ENCODE measurements around the gene MDFI. TPM values are rescaled to one million over a fixed set of nuclear protein-coding genes. Genes with fewer than 3 reads are reported as not detected.

MDFI gene
- total and polyA plus RNA-seq, 9 of the 15 experiments (the other 6 are each of a cell fraction or from before 2014, with no cell fraction given) = not detected

GRCh38 chr6:41641352-41641925, 3.2 kb downstream of the MDFI start:
- peaks cover 0 to 21% of the 10 kb centered on the region in 2 experiments; a peak in 1 of 5 replicates for H3K4me1 ChIP-seq (replicated peaks in 1 of 2; ENCODE audit: control insufficient read depth in 2 of 2, insufficient read depth in 2 of 2, low read length in 2 of 2)
- FAIRE-seq = no peak
- TF ChIP-seq NFIC (IDR thresholded peaks at IDR 0.05) (no peak), ATF2 (CRISPR knock-in tag; IDR thresholded peaks at IDR 0.05) (no peak), ZNF395 (CRISPR knock-in tag; IDR thresholded peaks at IDR 0.05) (no peak), PBX2 (CRISPR knock-in tag; IDR thresholded peaks at IDR 0.05; ENCODE audit: low read depth) (no peak), PBX2 (tag; conservative IDR thresholded peaks at IDR 0.05; ENCODE audit: low read depth) (no peak), ZNF507 (tag; conservative IDR thresholded peaks at IDR 0.05) (no peak), RCOR1 (IDR thresholded peaks at IDR 0.05; ENCODE audit: borderline replicate concordance in 1 of 2, low read depth in 2 of 2, low read length in 2 of 2) (no peak), ARID4B (CRISPR knock-in tag; IDR thresholded peaks at IDR 0.05) (no peak), TEAD2 (tag; IDR thresholded peaks at IDR 0.05) (no peak), CREB5 (CRISPR knock-in tag; IDR thresholded peaks at IDR 0.05) (no peak)

More at GRCh38 chr6:41641352-41641925, 3.2 kb downstream of the MDFI start:
- no peak overlapping the region for H3K27ac ChIP-seq (ENCODE audit: extremely low read depth, low read depth, low read length)
- H3K9me3 ChIP-seq (replicated peaks; ENCODE audit: control insufficient read depth, insufficient read depth, low read depth, low read length) = no peaks in the 10 kb centered on the region
- H3K36me3 ChIP-seq (ENCODE audit: control insufficient read depth, insufficient read depth, low read length) = no peaks in the 10 kb centered on the region
- DNase-seq (ENCODE audit: extremely low read depth in 1 of 4, low spot score in 3 of 4) = no peak
- intact Hi-C loops (cut with micrococcal nuclease) = no loop called here
- no peak overlapping the region for H3K4me2 ChIP-seq (ENCODE audit: insufficient read depth, low read length)
- no peak overlapping the region for H3K4me3 ChIP-seq
- H4K20me1 ChIP-seq (replicated peaks; ENCODE audit: control insufficient read depth, insufficient read depth, low read length) = peaks cover 15% of the 10 kb centered on the region; the same call in 1 of the 2 replicates
- H3K27me3 ChIP-seq (ENCODE audit: control insufficient read depth in 2 of 2, insufficient read depth in 2 of 2, low read length in 2 of 2) = peaks cover 66 to 97% of the 10 kb centered on the region in 2 experiments
- no peaks in the 10 kb centered on the region for H3K79me2 ChIP-seq (ENCODE audit: control insufficient read depth, insufficient read depth, low read length)
- no peaks in the 10 kb centered on the region for H3K9me1 ChIP-seq (ENCODE audit: control insufficient read depth, insufficient read depth, low read length)
- POLR2A ChIA-PET = interaction anchor here (0.7 to 1.4 kb wide), 2 partner anchors 18 to 19 kb away, joined by 3 to 4 read pairs; no protein-coding TSS in a partner anchor
- ATAC-seq = no peak
- no peak overlapping the region for H2AFZ ChIP-seq (ENCODE audit: low read depth, low read length)
- CTCF ChIA-PET (ENCODE audit: low intra/inter-chr PET ratio) = no interaction called here
- under 1% methylated on average over 9 of the region's 9 CpGs for WGBS (ENCODE audit: insufficient coverage, low coverage, missing lambda C conversion rate)
- no TSS peak for BruUV-seq (replicated peaks)
- no peak overlapping the region for H3K9ac ChIP-seq (ENCODE audit: insufficient read depth in 1 of 2, low read depth in 2 of 2, low read length in 2 of 2)
- in situ Hi-C loops (cut with MboI) = no loop called here
